Activated CD4-positive, alpha-beta T cell treated with anti-CD3 and anti-CD28 coated beads, Interleukin-2, Interleukin-4, amounts not matched to agents 100 ng/mL and 50 ng/mL, durations not matched to agents 16 hours and 8 hours (primary cell): ENCODE data around the gene CYP3A4.

Source experiments
- DNase-seq: peaks from one replicate; pipeline ENCODE4 v3.0.0-alpha.2; 2020; ENCODE audit warnings: low spot score

The CYP3A4 gene

GRCh38 chr7:99720800-99721595, 63.0 kb downstream of the CYP3A4 start:
- DNase-seq, result no peak

- no peak for DNase-seq
These were observed 63.8 kb downstream of the CYP3A4 start for GRCh38 chr7:99719996-99720769.

DNA sequence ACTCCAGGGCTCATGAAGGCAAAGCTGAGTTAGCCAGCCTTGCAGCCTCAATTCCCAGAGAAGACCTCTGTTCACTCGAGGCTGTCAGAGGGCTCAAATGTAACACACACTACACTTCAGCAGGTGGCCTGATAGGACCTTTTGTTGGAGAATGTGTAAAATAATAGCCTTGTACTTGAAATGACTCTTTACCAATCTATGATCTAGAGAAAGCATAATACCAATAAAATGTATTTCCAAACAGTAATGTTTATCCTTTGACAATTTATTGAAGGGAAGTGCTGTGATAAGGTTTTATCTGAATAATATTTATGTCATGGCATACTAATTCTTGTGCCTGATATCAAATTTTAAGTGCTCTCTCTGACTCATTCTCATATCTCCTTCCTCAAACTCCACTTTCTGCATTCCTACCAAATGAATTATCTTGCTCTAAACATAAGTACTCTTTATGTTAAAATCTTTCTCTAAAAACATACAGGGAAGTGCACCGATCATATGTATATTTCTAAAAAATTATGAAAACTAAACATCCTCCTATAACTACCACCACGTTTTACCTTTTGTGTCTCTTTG, 69.9 kb downstream of the CYP3A4 start:
- DNase-seq, result no peak

- no peak for DNase-seq
These were observed 74.0 kb downstream of the CYP3A4 start for GRCh38 chr7:99709838-99710578.

DNA sequence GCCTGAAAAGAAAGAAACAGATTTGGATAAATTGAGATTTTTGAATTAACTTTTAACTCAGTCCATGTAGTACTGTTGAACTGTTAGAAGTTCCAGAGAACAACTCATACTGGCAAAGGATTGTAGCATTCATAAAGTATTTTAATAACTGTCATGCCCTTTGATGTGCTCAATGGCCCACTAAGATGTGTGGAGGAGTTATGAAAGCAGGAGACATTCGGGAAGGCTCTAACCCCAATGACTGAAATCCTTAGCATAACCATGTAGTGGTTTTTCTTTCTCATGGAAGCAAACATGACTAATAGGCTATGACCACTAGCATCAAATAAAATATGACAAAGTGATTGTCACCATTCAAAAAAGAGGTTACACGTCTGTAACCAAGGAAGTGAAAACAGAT, 74.7 kb downstream of the CYP3A4 start:
- no peak for DNase-seq

GRCh38 chr7:99707096-99707495, 76.9 kb downstream of the CYP3A4 start:
- DNase-seq, result no peak
